HCT116 (cell line): ENCODE data around the gene COPS2.

Experiments used
- ATF3 ChIP-seq: IDR thresholded peaks from 2 replicates; pipeline ENCODE4 v1.6.1; 2012
- CEBPB ChIP-seq: IDR thresholded peaks from 2 replicates; pipeline ENCODE4 v1.6.1; 2012; ENCODE audit warnings: low read depth
- CTCF ChIP-seq, 3 experiments: fragments of 200-600 bp in 1 of 3; sonication (generic) in 1 of 3; IDR thresholded peaks in 2 of 3; conservative IDR thresholded peaks in 1 of 3; 2 replicates each; pipeline ENCODE4 v1.5.1; 2012 to 2017; ENCODE audit warnings: low read depth in 2 of 3, low read length in 2 of 3, antibody characterized with exemption in 1 of 3, borderline replicate concordance in 1 of 3, control low read depth in 1 of 3, mild to moderate bottlenecking in 1 of 3, mixed read lengths in 1 of 3, mixed run types in 1 of 3, moderate library complexity in 1 of 3; ENCODE audit not compliant: insufficient read depth in 1 of 3
- EZH2 ChIP-seq: fragments of 200-600 bp; sonication (generic); IDR thresholded peaks from 2 replicates; pipeline ENCODE4 v1.6.1; 2017; ENCODE audit warnings: antibody characterized with exemption, mixed run types
- POLR2A ChIP-seq: IDR thresholded peaks from 2 replicates; pipeline ENCODE4 v1.7.0; 2011; ENCODE audit warnings: borderline replicate concordance; ENCODE audit not compliant: insufficient read depth, insufficient read length; ENCODE audit errors: extremely low read depth
- POLR2AphosphoS5 ChIP-seq: IDR thresholded peaks from 2 replicates; pipeline ENCODE4 v1.6.1; 2011; ENCODE audit warnings: mild to moderate bottlenecking, low read depth, low read length, moderate library complexity
- YY1 ChIP-seq: IDR thresholded peaks from 2 replicates; pipeline ENCODE4 v1.6.1; 2011; ENCODE audit warnings: low read length, low read depth, moderate library complexity, mild to moderate bottlenecking; ENCODE audit not compliant: insufficient replicate concordance; ENCODE audit errors: extremely low read depth
- ZBTB33 ChIP-seq: IDR thresholded peaks from 2 replicates; pipeline ENCODE4 v1.6.1; 2011; ENCODE audit warnings: mild to moderate bottlenecking, low read length, moderate library complexity; ENCODE audit not compliant: insufficient replicate concordance; ENCODE audit errors: extremely low read depth

- TF ChIP-seq POLR2A (no peak), YY1 (no peak), CTCF (IDR thresholded peaks at IDR 0.05 in 2 of 3, conservative IDR thresholded peaks at IDR 0.05 in 1 of 3; ENCODE audit: borderline replicate concordance in 1 of 3, insufficient read depth in 1 of 3, low read depth in 2 of 3, low read length in 2 of 3) (no peak), ATF3 (no peak), CEBPB (no peak), ZBTB33 (no peak), POLR2AphosphoS5 (no peak), EZH2 (no peak)
These were observed 32.8 kb downstream of the COPS2 start for GRCh38 chr15:49122541-49123062.
